Neuronal stem cell (in vitro differentiated cells): ENCODE measurements around the gene CCDC85C.

ENCODE experiments used
- DNase-seq: peaks from one replicate; pipeline ENCODE4 v3.0.0-alpha.2; 2013; ENCODE audit warnings: low spot score
- H2AFZ ChIP-seq: one replicate; pipeline ENCODE4 v1.6.1; 2013; ENCODE audit warnings: mild to moderate bottlenecking, low read length, inconsistent platforms
- H2AK5ac ChIP-seq: 2 replicates; pipeline ENCODE4 v1.6.1; 2013; ENCODE audit warnings: low read depth, mild to moderate bottlenecking, inconsistent platforms, low read length, moderate library complexity, mixed read lengths
- H2BK120ac ChIP-seq: 2 replicates; pipeline ENCODE4 v1.6.1; 2013; ENCODE audit warnings: low read depth, mild to moderate bottlenecking, inconsistent platforms, low read length, moderate library complexity, mixed read lengths
- H2BK12ac ChIP-seq: one replicate; pipeline ENCODE4 v1.6.1; 2013; ENCODE audit warnings: low read length, inconsistent platforms
- H2BK15ac ChIP-seq: 2 replicates; pipeline ENCODE4 v1.6.1; 2013; ENCODE audit warnings: mild to moderate bottlenecking, low read length, inconsistent platforms, mixed read lengths
- H2BK5ac ChIP-seq: one replicate; pipeline ENCODE4 v1.6.1; 2013; ENCODE audit warnings: inconsistent platforms, mild to moderate bottlenecking, low read length, moderate library complexity
- H3K14ac ChIP-seq: one replicate; pipeline ENCODE4 v1.6.1; 2013; ENCODE audit warnings: low read length, inconsistent platforms
- H3K18ac ChIP-seq: 2 replicates; pipeline ENCODE4 v1.6.1; 2013; ENCODE audit warnings: low read length, inconsistent platforms
- H3K23ac ChIP-seq: 2 replicates; pipeline ENCODE4 v1.6.1; 2013; ENCODE audit warnings: low read depth, mild to moderate bottlenecking, mixed read lengths, low read length, inconsistent platforms; ENCODE audit not compliant: poor library complexity
- H3K27ac ChIP-seq: replicated peaks from 3 replicates; pipeline ENCODE4 v1.5.1; 2013; ENCODE audit warnings: low read length, inconsistent platforms
- H3K27me3 ChIP-seq, 3 experiments: 2 replicates each; pipeline ENCODE4 v1.6.1; 2013; ENCODE audit warnings: low read length in 3 of 3, mild to moderate bottlenecking in 2 of 3, inconsistent platforms in 1 of 3, low read depth in 1 of 3, mixed read lengths in 1 of 3, moderate library complexity in 1 of 3; ENCODE audit not compliant: control insufficient read depth in 3 of 3, insufficient read depth in 3 of 3
- H3K36me3 ChIP-seq, 2 donors: replicated peaks in 1 of 2; 2 replicates each; pipeline ENCODE4 v1.6.1; 2013; ENCODE audit warnings: low read length in 2 of 2; ENCODE audit not compliant: control insufficient read depth in 2 of 2, insufficient read depth in 2 of 2
- H3K4ac ChIP-seq: 2 replicates; pipeline ENCODE4 v1.6.1; 2013; ENCODE audit warnings: inconsistent platforms, mild to moderate bottlenecking, low read length, moderate library complexity
- H3K4me1 ChIP-seq, 2 donors: 1 replicate in 1 of 2; 2 replicates in 1 of 2; pipeline ENCODE4 v1.6.1; 2013; ENCODE audit warnings: low read length in 2 of 2, low read depth in 1 of 2; ENCODE audit not compliant: control insufficient read depth in 2 of 2, insufficient read depth in 1 of 2
- H3K4me2 ChIP-seq: one replicate; pipeline ENCODE4 v1.6.1; 2013; ENCODE audit warnings: mild to moderate bottlenecking, low read length, inconsistent platforms; ENCODE audit not compliant: insufficient read depth, poor library complexity, severe bottlenecking
- H3K4me3 ChIP-seq, 2 donors: 2 replicates each; pipeline ENCODE4 v1.5.1; 2013; ENCODE audit warnings: low read length in 2 of 2, mild to moderate bottlenecking in 2 of 2, inconsistent platforms in 1 of 2, moderate library complexity in 1 of 2
- H3K79me1 ChIP-seq: one replicate; pipeline ENCODE4 v1.6.1; 2013; ENCODE audit warnings: low read depth, mild to moderate bottlenecking, inconsistent platforms, low read length, moderate library complexity
- H3K9ac ChIP-seq: one replicate; pipeline ENCODE4 v1.6.1; 2013; ENCODE audit warnings: mild to moderate bottlenecking, low read depth, low read length, inconsistent platforms; ENCODE audit not compliant: poor library complexity
- H3K9me3 ChIP-seq, 2 donors: replicated peaks in 1 of 2; 2 replicates each; pipeline versions ENCODE3 to v1.6.1; 2013; ENCODE audit warnings: low read length in 2 of 2, mild to moderate bottlenecking in 2 of 2, inconsistent platforms in 1 of 2, low read depth in 1 of 2, mixed read lengths in 1 of 2, moderate library complexity in 1 of 2; ENCODE audit not compliant: control insufficient read depth in 2 of 2, insufficient read depth in 1 of 2
- H4K8ac ChIP-seq: one replicate; pipeline ENCODE4 v1.6.1; 2013; ENCODE audit warnings: low read depth, mild to moderate bottlenecking, inconsistent platforms, low read length, moderate library complexity
- H4K91ac ChIP-seq: one replicate; pipeline ENCODE4 v1.6.1; 2013; ENCODE audit warnings: low read length, low read depth, mild to moderate bottlenecking, inconsistent platforms; ENCODE audit not compliant: poor library complexity
- WGBS, 2 donors: extraction: QIAGEN DNeasy Blood & Tissue Kit; methylation state at CpG; one replicate each; pipeline ENCODE4 v1.1.7; 2013; ENCODE audit warnings: missing lambda C conversion rate in 2 of 2, mixed read lengths in 1 of 2; ENCODE audit not compliant: insufficient read length in 2 of 2, insufficient replicate concordance in 1 of 2; ENCODE audit errors: extremely low coverage in 2 of 2; 5-methylcytosine and 5-hydroxymethylcytosine counted together

Gene CCDC85C

GRCh38 chr14:99574099-99574880, 29.7 kb downstream of the CCDC85C start:
- no peak overlapping the region for H3K4me2 ChIP-seq
- peak overlapping the region; percentile 43 for H2AK5ac ChIP-seq
- H2BK120ac ChIP-seq = peak overlapping the region; percentile 6
- no peak overlapping the region for H4K8ac ChIP-seq
- H2BK5ac ChIP-seq = no peak overlapping the region
- no peak overlapping the region for H2BK12ac ChIP-seq
- H3K18ac ChIP-seq = peak overlapping the region; percentile 87
- H3K4me1 ChIP-seq = peaks cover 58 to 73% of the 10 kb centered on the region in 2 donors
- no peak overlapping the region for H4K91ac ChIP-seq
- H3K27me3 ChIP-seq = no peaks in the 10 kb centered on the region
- H3K4me3 ChIP-seq = peak overlapping the region in 1 of 2 donors; percentile 16
- no peaks in the 10 kb centered on the region for H3K9me3 ChIP-seq
- H3K9ac ChIP-seq = peak overlapping the region; percentile 46
- no peak overlapping the region for H2AFZ ChIP-seq
- DNase-seq = peak; percentile 45
- H3K36me3 ChIP-seq = no peaks in the 10 kb centered on the region
- no peak overlapping the region for H3K23ac ChIP-seq
- WGBS, 2 donors = no CpG with 5 or more reads among the region's 11 CpGs
- no peak overlapping the region for H3K14ac ChIP-seq
- H3K79me1 ChIP-seq = peaks cover 18% of the 10 kb centered on the region
- no peak overlapping the region for H2BK15ac ChIP-seq
- no peak overlapping the region for H3K4ac ChIP-seq
- no peak overlapping the region for H3K27ac ChIP-seq

GRCh38 chr14:99573436-99574098, 30.4 kb downstream of the CCDC85C start:
- no peaks in the 10 kb centered on the region for H3K36me3 ChIP-seq

DNA sequence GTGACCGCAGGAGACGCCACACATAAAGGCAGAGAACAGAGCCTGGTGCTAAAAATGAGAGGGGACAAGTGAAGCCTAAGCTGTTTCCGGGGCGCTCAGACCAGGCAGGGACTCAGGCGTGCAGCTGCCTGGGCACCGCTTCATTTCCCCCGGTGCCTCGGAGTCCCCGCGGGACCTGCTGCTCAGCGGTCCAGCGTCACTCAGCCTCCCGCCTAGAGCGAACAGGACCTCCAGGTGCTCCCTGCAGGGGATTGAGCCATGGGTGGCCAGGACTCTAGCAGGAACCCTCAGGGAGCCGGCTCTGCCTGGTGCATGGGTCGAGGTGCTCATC, 31.0 kb downstream of the CCDC85C start:
- no peak overlapping the region for H2BK12ac ChIP-seq
- no peaks in the 10 kb centered on the region for H3K36me3 ChIP-seq
- peak overlapping the region; percentile 63 for H3K18ac ChIP-seq
- no CpG with 5 or more reads among the region's 16 CpGs for WGBS, 2 donors
- H3K14ac ChIP-seq = no peak overlapping the region
- H4K91ac ChIP-seq = no peak overlapping the region
- DNase-seq = no peak
- no peak overlapping the region for H3K4me2 ChIP-seq
- H2BK15ac ChIP-seq = no peak overlapping the region
- no peak overlapping the region for H4K8ac ChIP-seq
- H3K9me3 ChIP-seq = no peaks in the 10 kb centered on the region
- peaks cover 61 to 80% of the 10 kb centered on the region in 2 donors for H3K4me1 ChIP-seq
- H3K4me3 ChIP-seq = no peak overlapping the region
- H2BK5ac ChIP-seq = no peak overlapping the region
- H3K27ac ChIP-seq = no peak overlapping the region
- no peak overlapping the region for H3K9ac ChIP-seq
- peak overlapping the region; percentile 95 for H2AK5ac ChIP-seq
- H3K79me1 ChIP-seq = peaks cover 18% of the 10 kb centered on the region
- H3K4ac ChIP-seq = no peak overlapping the region
- no peaks in the 10 kb centered on the region for H3K27me3 ChIP-seq
- peak overlapping the region; percentile 4 for H2BK120ac ChIP-seq
- no peak overlapping the region for H2AFZ ChIP-seq
- H3K23ac ChIP-seq = no peak overlapping the region

More at GRCh38 chr14:99573436-99574098, 30.4 kb downstream of the CCDC85C start:
- Histone ChIP-seq H3K14ac (no peak overlapping the region), H3K9me3 (no peaks in the 10 kb centered on the region), H3K9ac (peak overlapping the region; percentile 46), H2AFZ (no peak overlapping the region), H4K8ac (peak overlapping the region; percentile 3), H2BK12ac (no peak overlapping the region), H3K4me1 (peaks cover 61 to 76% of the 10 kb centered on the region in 2 donors), H3K23ac (no peak overlapping the region), H3K4me2 (no peak overlapping the region), H3K18ac (peak overlapping the region; percentile 24), H2BK15ac (no peak overlapping the region), H2BK120ac (peak overlapping the region; percentile 4), H3K27ac (no peak overlapping the region), H3K4ac (no peak overlapping the region), H2AK5ac (peak overlapping the region; percentile 95), H4K91ac (no peak overlapping the region), H3K27me3 (no peaks in the 10 kb centered on the region), H2BK5ac (no peak overlapping the region), H3K79me1 (peaks cover 18% of the 10 kb centered on the region), H3K4me3 (no peak overlapping the region)
- no CpG with 5 or more reads among the region's 15 CpGs for WGBS, 2 donors
- DNase-seq = no peak
